Activated CD8-positive, alpha-beta memory T cell treated with anti-CD3 and anti-CD28 coated beads, Interleukin-2, amount 50 U/mL, for 1 hour (primary cell): ENCODE measurements around the gene UEVLD.

ENCODE experiments used
- DNase-seq: peaks from one replicate; pipeline ENCODE4 v3.0.0-alpha.2; 2020; ENCODE audit errors: extremely low read depth

The UEVLD gene

DNA sequence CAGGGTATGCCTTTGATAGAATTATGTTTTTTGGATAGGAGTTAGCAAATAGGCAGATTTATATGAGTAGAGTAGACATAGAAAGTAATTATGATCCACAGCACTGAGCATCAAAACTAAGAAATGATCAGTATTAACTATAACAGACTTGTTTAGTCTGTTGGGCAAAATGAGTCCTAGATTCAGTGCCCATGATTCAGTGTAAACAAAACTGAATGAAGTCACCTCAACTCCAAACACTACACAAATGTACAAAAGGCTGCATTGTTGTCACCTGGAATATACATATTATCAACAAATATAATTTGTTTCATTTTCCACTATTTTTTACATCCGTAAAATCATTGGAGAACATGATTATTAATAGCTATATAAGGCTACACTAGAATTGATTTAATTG is 6.7 kb downstream of the UEVLD start:
- no peak for DNase-seq

DNA sequence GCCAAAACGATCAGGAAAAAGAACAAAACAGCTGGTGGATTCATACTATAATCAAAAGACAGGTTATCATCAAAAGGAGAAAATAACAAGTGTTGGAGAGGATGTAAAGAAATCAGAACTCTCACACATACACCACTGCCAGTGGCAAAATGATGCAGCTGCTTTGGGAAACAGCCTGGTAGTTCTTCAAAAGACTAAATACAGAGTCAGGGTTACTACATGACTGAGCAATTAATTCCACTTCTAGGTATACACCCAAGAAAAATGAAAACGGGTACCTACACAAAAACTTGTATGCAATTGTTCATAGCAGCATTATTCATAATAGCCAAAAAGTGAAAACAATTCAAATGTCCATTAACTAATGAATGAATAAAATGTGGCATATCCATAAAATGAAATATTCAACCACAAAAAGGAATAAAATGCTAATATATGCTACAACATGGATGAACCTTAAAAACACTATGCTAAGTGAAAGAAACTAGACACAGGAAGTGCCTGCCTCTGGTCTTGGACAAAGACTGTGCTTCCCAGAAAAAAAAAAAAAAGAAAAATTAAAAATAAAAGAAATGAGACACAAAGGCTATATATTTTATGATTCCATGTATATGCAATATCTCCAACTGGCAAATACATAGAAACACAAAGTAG is 8.3 kb downstream of the UEVLD start:
- no peak for DNase-seq

- no peak for DNase-seq
Observed at GRCh38 chr11:18578975-18579598, 9.4 kb downstream of the UEVLD start.

DNA sequence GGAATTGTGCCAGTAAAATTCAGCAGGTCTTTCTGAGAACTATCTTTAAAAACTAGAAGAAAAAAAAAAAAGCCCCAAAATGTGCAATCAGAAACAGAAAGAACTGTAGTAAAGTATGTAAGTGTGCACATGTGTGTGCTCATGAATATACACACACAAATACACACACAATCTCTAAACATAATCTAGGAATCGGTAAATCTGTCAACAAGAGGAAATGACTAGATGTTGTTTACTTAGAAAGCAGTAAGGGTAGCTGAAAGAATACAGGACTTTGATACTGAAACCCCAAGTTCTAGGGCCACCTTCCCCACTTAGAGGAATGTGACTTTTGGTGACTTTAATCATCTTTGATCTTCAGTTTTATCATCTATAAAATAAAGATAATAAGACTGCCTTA is 13.2 kb downstream of the UEVLD start:
- no peak for DNase-seq

GRCh38 chr11:18567081-18567480 is 21.5 kb downstream of the UEVLD start:
- DNase-seq = no peak

- DNase-seq = no peak
Observed at GRCh38 chr11:18566406-18566805, 22.1 kb downstream of the UEVLD start.

GRCh38 chr11:18564149-18564548 is 24.4 kb downstream of the UEVLD start:
- DNase-seq = no peak

GRCh38 chr11:18563090-18563730 is 25.3 kb downstream of the UEVLD start:
- no peak for DNase-seq

- DNase-seq = no peak
Observed at GRCh38 chr11:18548001-18548400, 40.5 kb downstream of the UEVLD start.

GRCh38 chr11:18540207-18541009 is 48.1 kb downstream of the UEVLD start:
- DNase-seq = no peak

DNA sequence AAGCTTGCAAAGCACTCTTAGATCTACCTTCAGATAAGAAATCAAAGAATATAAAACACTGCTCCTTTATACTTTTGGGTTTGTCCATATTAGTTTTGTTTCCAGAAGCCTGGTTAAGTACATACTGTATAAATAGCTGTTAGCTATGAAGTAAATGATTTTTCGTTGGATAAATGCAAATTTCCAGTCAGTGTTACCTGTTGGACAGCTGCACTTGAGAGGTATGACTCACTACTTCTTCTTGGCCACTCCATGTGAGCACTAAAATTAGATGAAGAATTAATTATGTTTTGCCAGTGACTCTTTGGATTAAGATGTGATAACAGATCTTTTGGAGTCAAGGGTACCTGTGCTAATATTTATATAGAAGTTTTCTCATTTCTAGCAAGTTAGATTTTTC is 52.3 kb downstream of the UEVLD start:
- DNase-seq = no peak

DNA sequence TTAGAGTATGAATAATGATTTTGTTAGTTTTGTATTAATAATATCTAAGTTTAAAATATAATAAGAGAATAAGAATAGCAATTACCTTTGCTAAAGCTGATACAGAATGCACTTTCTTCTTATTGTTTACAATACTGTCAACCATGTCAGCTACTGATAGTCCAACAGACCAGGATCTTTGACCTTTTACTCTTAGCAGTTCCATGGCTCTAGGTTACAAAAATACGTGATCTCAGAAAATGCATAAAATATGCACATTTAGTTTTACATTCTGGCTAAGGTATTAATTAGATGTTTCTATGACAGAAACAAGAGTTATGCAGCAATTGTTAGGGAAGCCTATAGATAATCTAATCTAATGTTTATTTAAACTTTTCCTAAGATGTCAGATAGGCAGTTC is 54.3 kb downstream of the UEVLD start:
- DNase-seq = no peak

DNA sequence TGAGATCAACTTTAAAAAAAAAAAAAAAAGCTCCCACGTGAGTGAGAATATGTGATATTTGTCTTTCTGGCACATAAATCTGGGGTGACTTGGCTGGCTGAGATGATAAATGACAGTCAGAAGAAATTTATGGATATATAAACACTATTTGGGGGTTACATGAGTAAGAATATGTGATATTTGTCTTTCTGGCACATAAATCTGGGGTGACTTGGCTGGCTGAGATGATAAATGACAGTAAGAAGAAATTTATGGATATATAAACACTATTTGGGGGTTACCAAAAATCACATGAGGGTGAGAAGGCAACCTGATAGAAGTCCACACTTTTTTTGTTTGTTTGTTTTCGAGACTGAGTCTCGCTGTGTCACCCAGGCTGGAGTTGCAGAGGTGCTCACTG is 55.2 kb downstream of the UEVLD start:
- DNase-seq = no peak

DNA sequence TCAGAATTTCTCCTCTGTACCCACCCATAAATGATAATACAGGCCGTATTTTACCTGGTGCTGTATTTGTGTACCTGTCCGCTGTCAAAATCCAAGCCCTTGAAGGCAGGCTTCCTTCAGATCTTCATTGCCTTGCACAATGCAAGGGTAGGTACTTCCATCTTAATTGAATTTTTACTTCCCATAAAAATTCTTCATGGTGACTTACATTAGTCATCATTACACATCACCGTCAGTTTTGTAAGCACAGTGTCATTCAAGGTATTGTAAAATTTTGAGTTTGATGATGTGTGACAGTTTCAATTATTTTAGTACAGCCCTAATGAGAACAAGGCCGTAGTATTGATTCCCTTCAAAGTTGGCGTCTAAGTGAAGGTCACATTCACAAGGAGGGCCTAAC is 61.0 kb downstream of the UEVLD start:
- DNase-seq = no peak

GRCh38 chr11:18526521-18527296 is 61.8 kb downstream of the UEVLD start, which contains the start of gene TSG101:
TSG101 (minus strand) TSS chr11:18526942; CDS start chr11:18526816, 126 bp downstream.
- peak; percentile 87 for DNase-seq

- no peak for DNase-seq
Observed at GRCh38 chr11:18526130-18526520, 62.4 kb downstream of the UEVLD start.

DNA sequence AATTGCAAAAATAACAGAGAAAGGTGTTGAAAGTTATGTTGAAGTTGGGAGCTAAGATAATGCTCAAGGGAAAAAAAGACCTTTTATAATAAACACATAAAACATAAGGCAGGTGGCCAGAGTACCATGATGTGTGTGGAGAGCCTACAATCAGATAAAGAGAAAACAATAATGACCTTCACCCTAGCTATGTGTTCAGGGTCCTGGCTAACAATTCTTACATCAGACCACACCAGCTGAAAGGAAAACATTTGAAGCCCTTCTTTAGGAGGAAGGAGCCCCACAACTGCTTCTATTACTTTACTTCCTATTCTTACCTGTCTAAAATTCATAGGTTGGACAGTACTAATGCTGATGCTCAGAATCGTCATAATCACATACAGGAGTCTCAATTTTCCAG is 64.3 kb downstream of the UEVLD start:
- no peak for DNase-seq

GRCh38 chr11:18523084-18523483 is 65.5 kb downstream of the UEVLD start:
- no peak for DNase-seq

GRCh38 chr11:18522388-18522787 is 66.1 kb downstream of the UEVLD start:
- no peak for DNase-seq

- no peak for DNase-seq
Observed at GRCh38 chr11:18521122-18521521, 67.4 kb downstream of the UEVLD start.

DNA sequence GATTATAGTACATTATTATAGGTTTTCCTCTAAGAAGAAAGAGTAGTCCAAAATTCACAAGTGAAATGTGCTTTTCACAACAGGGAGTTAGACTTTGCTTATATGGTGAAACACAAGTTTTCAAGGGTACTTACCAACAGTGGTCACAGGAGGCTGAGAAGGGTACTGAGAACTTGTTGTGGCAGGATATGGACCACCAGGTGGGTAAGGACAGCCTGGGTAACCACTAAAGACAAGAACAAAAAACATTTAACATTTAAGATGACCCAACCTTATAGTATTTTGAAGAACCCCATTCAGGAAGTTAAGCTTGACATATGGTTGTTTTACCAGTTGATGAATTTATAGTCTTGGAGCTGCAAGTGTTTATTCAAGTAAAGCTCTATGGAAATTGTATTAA is 86.2 kb downstream of the UEVLD start:
- DNase-seq = no peak

GRCh38 chr11:18501629-18502028 is 86.9 kb downstream of the UEVLD start:
- DNase-seq = no peak
